Heart right ventricle (tissue), 16 donors: ENCODE data around the gene WTIP. TPM values are rescaled to one million over a fixed set of nuclear protein-coding genes. Genes with fewer than 3 reads are reported as not detected.

Source experiments
- ATAC-seq, 8 donors: fragments of 200-7000 bp; cut with Tn5 transposase; one replicate each; pipeline ENCODE4 v1.9.1; 2020; ENCODE audit warnings: mild to moderate bottlenecking in 8 of 8, moderate library complexity in 8 of 8, moderate number of reproducible peaks in 1 of 8
- DNase-seq, 2 donors: peaks; one replicate each; pipeline ENCODE4 v3.0.0-alpha.2; 2020
- H3K27ac ChIP-seq, 10 donors: fragments of 200-600 bp; sonication (generic) in 2 of 10; one replicate each; pipeline versions ENCODE4 v1.5.0 to v1.8.0; 2020 to 2022; ENCODE audit warnings: mild to moderate bottlenecking in 3 of 10
- H3K27me3 ChIP-seq, 7 donors: fragments of 200-600 bp; one replicate each; pipeline ENCODE4 v1.8.0; 2021 to 2022; ENCODE audit warnings: mild to moderate bottlenecking in 2 of 7
- H3K36me3 ChIP-seq, 9 donors: fragments of 200-600 bp; sonication (generic) in 1 of 9; one replicate each; pipeline versions ENCODE4 v1.5.0 to v1.8.0; 2020 to 2022; ENCODE audit warnings: mild to moderate bottlenecking in 2 of 9
- H3K4me1 ChIP-seq, 9 donors: fragments of 200-600 bp; sonication (generic) in 1 of 9; one replicate each; pipeline versions ENCODE4 v1.5.0 to v1.8.0; 2020 to 2022; ENCODE audit warnings: mild to moderate bottlenecking in 4 of 9
- H3K4me3 ChIP-seq, 10 donors: fragments of 200-600 bp; sonication (generic) in 2 of 10; one replicate each; pipeline versions ENCODE4 v1.5.0 to v1.8.0; 2020 to 2022; ENCODE audit warnings: mild to moderate bottlenecking in 7 of 10, moderate library complexity in 2 of 10
- H3K9me3 ChIP-seq, 11 donors: fragments of 200-600 bp in 10 of 11; sonication (generic) in 2 of 11; one replicate each; pipeline versions ENCODE4 v1.5.0 to v1.8.0; 2013 to 2022; ENCODE audit warnings: mild to moderate bottlenecking in 2 of 11, control low read depth in 1 of 11, moderate library complexity in 1 of 11
- CTCF ChIP-seq, 9 donors: fragments of 200-600 bp; sonication (generic) in 2 of 9; IDR thresholded peaks; one replicate each; pipeline versions ENCODE4 v1.5.0 to v1.8.0; 2021 to 2022; ENCODE audit warnings: antibody characterized with exemption in 9 of 9, mild to moderate bottlenecking in 5 of 9, moderate library complexity in 1 of 9
- WGBS, 2 donors: extraction: QIAGEN DNeasy Blood & Tissue Kit; methylation state at CpG; one replicate each; pipeline ENCODE4 v1.1.7; 2013; ENCODE audit warnings: inconsistent platforms in 1 of 2; 5-methylcytosine and 5-hydroxymethylcytosine counted together
- intact Hi-C, 10 donors: fragments of 100-400 bp; cut with DNase I; formaldehyde crosslinking; loops; one replicate each; pipeline versions ENCODE4 v1.11.1 to v1.14.2; 2022
- polyA plus RNA-seq, 2 donors: library from polyadenylated mRNA; stranded (reverse); fragments of 200-250 nt; gene quantifications; one replicate each; pipeline ENCODE4 v1.2.3, GENCODE V29; 2013
- total RNA-seq, 10 donors: library from RNA; stranded (reverse); fragmentation: NEBNext Ultra II Directional in 3 of 10; extraction: Animal tissue kit (Norgen Biotek cat#: 25700) in 3 of 10; gene quantifications; one replicate each; pipeline versions ENCODE4 v1.2.1 to v1.2.4, GENCODE V29; 2021 to 2023
- donor health status: Arrhythmogenic right ventricular cardiomyopathy.
- donor health status: ischemic (EF 13 %, LVEDD 7.1; RV severe dilation, severe dysfunction).
- donor health status: healthy with polysubstance abuse.
- donor health status: DM: no; HTN: yes; CAD: no.
- donor health status: DM: no; HTN: no; CAD: no.
- donor health status: ischemic (EF 25% LVEDD 6.9; RV normal size, moderate dysfunction).
- donor health status: ischemic (EF 25% LVEDD 5.7; RV mildly dilated, moderate dysfunction).
- donor health status: healthy.
- donor health status: DM: yes; HTN: yes; CAD: no.
- donor health status: Ischemic cardiomyopathy.
- donor health status: ischemic (EF 35%, LVEDD 5.7; RV mildly dilated, moderate dysfunction).
- donor health status: nonischemic (EF 11% LVEDD 7.7; RV severe dilation, severe dysfunction).
- donor health status: DM: yes; HTN: yes; CAD: no.
- donor health status: PGD.
- donor health status: ischemic (EF 29% LVEDD 5.4; RV normal size, mild dysfunction).
- donor health status: nonischemic (EF 23%, LVEDD 6.1; RV moderate dilation, normal function).

Gene WTIP
- total and polyA plus RNA-seq, 12 donors, result 4.8 to 30.0 (median 22.7) TPM

- TF ChIP-seq CTCF (IDR thresholded peaks at IDR 0.05), result no peak
- Histone ChIP-seq H3K4me3 (no peak overlapping the region), H3K27me3 (peaks cover 0 to 15% (median 0%) of the 10 kb centered on the region in 7 donors), H3K27ac (no peak overlapping the region), H3K36me3 (peaks cover 0 to 19% (median 0%) of the 10 kb centered on the region in 9 donors), H3K4me1 (peaks cover 0 to 31% (median 10%) of the 10 kb centered on the region in 9 donors), H3K9me3 (no peaks in the 10 kb centered on the region)
- ATAC-seq (peak in 3 of 8 donors; percentile 2 to 12 (median 10)), DNase-seq (no peak)
- WGBS, 2 donors, result 68 to 77% methylated on average over 16 of the region's 16 CpGs
- intact Hi-C loops, result loop anchor here in 3 of 10 donors (5.0 to 10.0 kb wide), 2 partner anchors 209 to 211 kb away; no protein-coding TSS in a partner anchor
Observed at GRCh38 chr19:34503531-34504272, 22.1 kb downstream of the WTIP start.

GRCh38 chr19:34504273-34504808 is 22.8 kb downstream of the WTIP start:
- ATAC-seq (no peak), DNase-seq (no peak)
- Histone ChIP-seq H3K27ac (no peak overlapping the region), H3K27me3 (peaks cover 0 to 15% (median 0%) of the 10 kb centered on the region in 7 donors), H3K9me3 (no peaks in the 10 kb centered on the region), H3K4me1 (peaks cover 0 to 31% (median 10%) of the 10 kb centered on the region in 9 donors), H3K4me3 (no peak overlapping the region), H3K36me3 (peaks cover 0 to 12% (median 0%) of the 10 kb centered on the region in 9 donors)
- WGBS, 2 donors, result 66 to 69% methylated on average over 6 of the region's 6 CpGs
- no peak for TF ChIP-seq CTCF (IDR thresholded peaks at IDR 0.05)
- intact Hi-C loops, result loop anchor here in 3 of 10 donors (5.0 to 10.0 kb wide), 2 partner anchors 208 to 210 kb away; no protein-coding TSS in a partner anchor

- Histone ChIP-seq H3K27me3 (peaks cover 0 to 15% (median 0%) of the 10 kb centered on the region in 7 donors), H3K9me3 (no peaks in the 10 kb centered on the region), H3K27ac (no peak overlapping the region), H3K4me1 (peaks cover 0 to 31% (median 10%) of the 10 kb centered on the region in 9 donors), H3K36me3 (peaks cover 0 to 10% (median 0%) of the 10 kb centered on the region in 9 donors), H3K4me3 (no peak overlapping the region)
- ATAC-seq (no peak), DNase-seq (no peak)
- no peak for TF ChIP-seq CTCF (IDR thresholded peaks at IDR 0.05)
- 63 to 67% methylated on average over 9 of the region's 9 CpGs for WGBS, 2 donors
- intact Hi-C loops, result loop anchor here in 3 of 10 donors (5.0 to 10.0 kb wide), 2 partner anchors 207 to 210 kb away; no protein-coding TSS in a partner anchor
Observed at GRCh38 chr19:34504809-34505291, 23.3 kb downstream of the WTIP start.

- DNase-seq, result no peak
- peaks cover 0 to 7% (median 0%) of the 10 kb centered on the region in 9 donors for H3K36me3 ChIP-seq
- TF ChIP-seq CTCF (IDR thresholded peaks at IDR 0.05), result no peak
- peaks cover 0 to 31% (median 10%) of the 10 kb centered on the region in 9 donors for H3K4me1 ChIP-seq
- H3K9me3 ChIP-seq, result peaks cover 0 to under 1% (median 0%) of the 10 kb centered on the region in 11 donors
- WGBS, 2 donors, result 75 to 77% methylated on average over 14 of the region's 14 CpGs
- H3K27me3 ChIP-seq, result peaks cover 0 to 10% (median 0%) of the 10 kb centered on the region in 7 donors
- no peak overlapping the region for H3K4me3 ChIP-seq
- intact Hi-C loops, result loop anchor here in 1 of 10 donors (10.0 kb wide), 1 partner anchor 209 kb away; no protein-coding TSS in a partner anchor
- ATAC-seq, result no peak
- no peak overlapping the region for H3K27ac ChIP-seq
Observed at GRCh38 chr19:34505321-34506025, 23.9 kb downstream of the WTIP start.
